NCI-H524 (cell line): Measurements from ENCODE around the gene NLGN4X.

Source experiments
- DNase-seq, 2 experiments: peaks; one replicate each; lab custom pipeline; 2025; lab: John Stamatoyannopoulos, UW

The NLGN4X gene

GRCh38 chrX:5867778-5868177 is 360.9 kb downstream of the NLGN4X start:
- no peak for DNase-seq

- DNase-seq: no peak
These were observed 371.4 kb downstream of the NLGN4X start for GRCh38 chrX:5857232-5857631.

DNA sequence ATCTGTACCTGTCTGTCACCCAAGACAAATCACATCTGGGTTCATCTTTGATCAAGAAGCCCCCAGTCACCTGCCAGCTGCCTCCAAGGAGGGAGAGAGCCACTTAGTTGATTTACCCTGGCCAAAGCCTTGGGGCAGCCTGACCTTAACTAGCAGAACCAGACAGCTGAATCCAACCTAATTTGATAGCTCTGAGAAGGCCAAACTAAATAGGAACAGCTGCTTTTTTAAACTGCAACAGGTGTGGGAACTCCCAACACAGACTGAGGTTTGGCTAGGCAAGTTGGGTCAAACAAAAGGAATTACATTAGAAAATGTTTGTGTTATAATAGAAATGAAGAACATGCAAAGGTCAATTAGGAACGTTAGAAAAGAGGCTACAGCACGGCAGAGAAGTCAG is 375.7 kb downstream of the NLGN4X start:
- DNase-seq: no peak

- DNase-seq: no peak
These were observed 386.1 kb downstream of the NLGN4X start for GRCh38 chrX:5842601-5843000.
